Left ventricle myocardium superior (tissue), 1 donor: ENCODE results near the gene EHBP1. TPM values are rescaled to one million over a fixed set of nuclear protein-coding genes. Genes with fewer than 3 reads are reported as not detected.
A peak's percentile ranks its signal among the peaks of the same experiment; 100 is the strongest.

Experiments
- ATAC-seq: fragments of 200-7000 bp; cut with Tn5 transposase; one replicate; pipeline ENCODE4 v1.9.1; 2020; ENCODE audit warnings: mild to moderate bottlenecking, moderate library complexity
- DNase-seq: peaks from one replicate; pipeline ENCODE4 v3.0.0-alpha.2; 2020
- intact Hi-C: fragments of 100-400 bp; cut with micrococcal nuclease; formaldehyde crosslinking; loops from one replicate; pipeline ENCODE4 v1.11.0; 2022
- total RNA-seq: library from RNA; stranded (reverse); fragmentation: NEBNext Ultra II Directional; extraction: Animal tissue kit (Norgen Biotek cat#: 25700); gene quantifications from one replicate; pipeline ENCODE4 v1.2.1, GENCODE V29; 2021
- donor health status: DM: no; HTN: yes; CAD: no; lungs with severe emphysema.

The EHBP1 gene
- total RNA-seq, 1 donor from 2014 or later, result 21.8 TPM

GRCh38 chr2:62854600-62855514 is 149.3 kb downstream of the EHBP1 start:
- no peak for DNase-seq
- intact Hi-C loops, result no loop called here
- no peak for ATAC-seq

- peak; percentile 77 for ATAC-seq
- DNase-seq, result peak; percentile 51
- intact Hi-C loops, result no loop called here
Measured at GRCh38 chr2:62856228-62857040, 150.9 kb downstream of the EHBP1 start.

GRCh38 chr2:62857139-62857931 is 151.8 kb downstream of the EHBP1 start:
- DNase-seq, result no peak
- no peak for ATAC-seq
- intact Hi-C loops, result no loop called here

DNA sequence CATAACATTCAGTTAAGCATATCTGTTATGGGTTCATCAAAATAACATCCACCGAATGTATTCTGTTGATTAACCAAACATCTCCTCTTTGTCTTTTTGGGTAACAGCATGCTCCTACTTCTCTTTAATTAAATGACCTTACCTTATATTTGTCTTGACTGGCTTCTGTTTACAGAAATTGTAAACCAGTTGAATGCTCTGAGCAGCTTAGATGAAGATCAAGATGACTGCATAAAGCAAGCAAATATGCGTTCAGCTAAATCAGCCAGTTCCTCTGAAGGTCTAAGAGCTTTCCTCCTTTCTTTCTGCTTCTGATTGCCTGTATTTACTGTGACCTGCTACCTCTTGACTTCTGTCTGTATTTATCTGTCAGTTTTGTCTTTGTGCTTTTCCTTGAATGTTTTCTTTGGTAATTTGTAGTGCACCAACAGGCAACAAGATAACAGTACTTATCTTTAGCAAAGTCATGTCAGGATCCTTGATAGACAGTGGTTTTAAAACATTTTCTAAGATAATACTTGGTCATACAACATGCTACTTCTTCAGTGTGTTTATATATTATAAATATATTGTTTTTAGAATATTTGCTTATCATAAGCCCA is 152.8 kb downstream of the EHBP1 start:
- ATAC-seq (no peak), DNase-seq (no peak)
- intact Hi-C loops, result no loop called here

- intact Hi-C loops, result no loop called here
- no peak for ATAC-seq
- no peak for DNase-seq
Measured at GRCh38 chr2:62868947-62869346, 163.4 kb downstream of the EHBP1 start.

GRCh38 chr2:62870966-62871365 is 165.5 kb downstream of the EHBP1 start:
- no peak for ATAC-seq
- intact Hi-C loops, result no loop called here
- no peak for DNase-seq

- no peak for DNase-seq
- intact Hi-C loops, result no loop called here
- ATAC-seq, result no peak
Measured at GRCh38 chr2:62871506-62871905, 166.0 kb downstream of the EHBP1 start.

- ATAC-seq (no peak), DNase-seq (no peak)
- intact Hi-C loops, result no loop called here
Measured at GRCh38 chr2:62873603-62874002, 168.1 kb downstream of the EHBP1 start.

DNA sequence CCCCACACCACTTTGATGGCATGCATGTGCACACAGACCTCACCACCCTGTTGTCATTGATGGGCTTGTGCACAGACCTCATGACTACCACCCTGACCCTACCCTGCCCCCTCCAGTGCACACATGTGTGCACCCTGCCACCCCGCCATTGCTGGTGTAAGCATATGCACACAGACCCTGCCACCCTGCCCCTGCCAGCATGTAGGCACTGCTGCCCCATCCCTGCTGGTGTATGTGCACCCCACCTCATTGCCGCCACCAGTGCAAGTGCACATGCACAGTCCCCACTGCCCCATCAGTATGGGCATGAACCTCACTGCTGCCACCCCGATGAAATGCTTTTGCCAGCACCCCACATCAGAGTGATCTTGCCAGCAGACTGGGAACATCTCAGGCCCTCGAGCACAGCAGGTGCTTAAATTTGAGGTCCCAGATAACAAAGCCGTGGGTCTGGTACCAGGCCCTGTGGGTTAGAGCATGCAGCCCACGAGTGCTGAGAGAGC is 169.4 kb downstream of the EHBP1 start:
- intact Hi-C loops, result no loop called here
- ATAC-seq (no peak), DNase-seq (no peak)

- ATAC-seq (no peak), DNase-seq (no peak)
- intact Hi-C loops, result no loop called here
Measured at GRCh38 chr2:62881162-62881795, 175.8 kb downstream of the EHBP1 start.

GRCh38 chr2:62883629-62884028 is 178.1 kb downstream of the EHBP1 start:
- intact Hi-C loops, result no loop called here
- no peak for ATAC-seq
- no peak for DNase-seq

- ATAC-seq, result no peak
- no peak for DNase-seq
- intact Hi-C loops, result no loop called here
Measured at GRCh38 chr2:62884086-62884485, 178.6 kb downstream of the EHBP1 start.

DNA sequence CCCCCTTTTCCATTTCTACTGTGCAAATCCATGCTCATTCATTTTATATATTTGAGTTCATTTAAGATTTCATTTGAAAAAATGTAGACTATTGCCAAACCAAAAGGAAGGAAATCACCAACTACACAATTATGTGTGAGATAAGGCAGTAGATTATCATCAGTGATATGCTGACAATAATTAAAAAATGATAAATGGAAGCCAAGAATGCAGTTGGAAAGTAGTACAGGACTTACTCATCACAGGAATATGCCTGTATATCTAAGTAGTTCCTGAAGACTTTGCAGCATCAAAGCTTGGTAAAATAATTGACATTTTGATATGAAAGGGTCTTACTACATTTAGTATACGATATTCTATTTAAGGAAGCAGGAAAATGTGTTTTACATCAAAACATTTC is 179.0 kb downstream of the EHBP1 start:
- ATAC-seq, result no peak
- no peak for DNase-seq
- intact Hi-C loops, result no loop called here

GRCh38 chr2:62894966-62895631 is 189.6 kb downstream of the EHBP1 start:
- DNase-seq (no peak), ATAC-seq (no peak)
- intact Hi-C loops, result no loop called here

DNA sequence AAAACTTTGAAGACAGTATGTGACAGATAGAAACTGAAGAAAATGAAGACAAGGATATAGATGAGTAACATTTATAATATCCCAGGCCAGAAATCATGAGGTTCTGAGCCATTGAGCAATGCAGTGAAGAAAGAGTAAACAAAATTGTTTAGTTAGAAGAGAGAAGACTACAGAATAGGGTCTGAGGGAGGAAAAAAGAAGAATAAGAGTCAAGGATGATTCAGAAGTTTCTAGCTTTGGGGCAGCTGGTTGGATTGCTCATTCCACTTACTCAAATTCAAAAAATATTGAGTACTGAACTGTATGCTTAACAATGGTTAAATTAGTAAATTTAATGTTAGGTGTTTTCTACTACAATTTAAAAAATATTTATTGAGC is 190.1 kb downstream of the EHBP1 start:
- intact Hi-C loops, result no loop called here
- DNase-seq (no peak), ATAC-seq (no peak)

DNA sequence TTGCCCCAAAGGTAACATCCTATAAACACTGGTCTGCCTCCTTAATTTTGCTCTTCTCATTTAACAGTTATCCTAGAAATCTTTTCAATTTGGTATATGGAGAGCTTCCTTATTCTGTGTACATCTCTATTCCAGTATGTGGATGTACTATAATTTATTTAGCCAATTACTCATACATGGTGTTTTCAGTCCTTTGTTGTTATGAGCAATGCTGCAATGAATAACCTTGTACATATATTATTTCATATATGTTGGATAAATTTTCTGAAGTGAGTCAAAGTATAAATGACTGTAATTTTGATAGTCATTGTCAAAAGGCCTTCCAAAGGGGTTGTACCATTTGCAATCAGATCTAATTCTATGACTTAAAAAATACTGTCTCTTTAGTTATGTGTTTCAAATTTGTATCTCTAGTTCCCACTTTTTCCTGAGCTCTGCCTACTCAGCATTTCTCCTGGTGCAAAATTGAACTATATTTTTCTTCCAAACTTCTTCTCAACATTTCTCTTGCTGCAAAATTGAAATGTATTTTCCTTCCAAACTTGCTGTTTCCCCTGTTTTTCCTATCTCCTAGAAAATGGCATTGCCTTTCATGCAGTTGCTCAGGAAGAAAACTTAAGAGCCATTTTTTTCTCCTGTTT is 191.8 kb downstream of the EHBP1 start:
- no peak for ATAC-seq
- no peak for DNase-seq
- intact Hi-C loops, result no loop called here

- ATAC-seq, result no peak
- intact Hi-C loops, result no loop called here
- no peak for DNase-seq
Measured at GRCh38 chr2:62904344-62904743, 198.8 kb downstream of the EHBP1 start.

DNA sequence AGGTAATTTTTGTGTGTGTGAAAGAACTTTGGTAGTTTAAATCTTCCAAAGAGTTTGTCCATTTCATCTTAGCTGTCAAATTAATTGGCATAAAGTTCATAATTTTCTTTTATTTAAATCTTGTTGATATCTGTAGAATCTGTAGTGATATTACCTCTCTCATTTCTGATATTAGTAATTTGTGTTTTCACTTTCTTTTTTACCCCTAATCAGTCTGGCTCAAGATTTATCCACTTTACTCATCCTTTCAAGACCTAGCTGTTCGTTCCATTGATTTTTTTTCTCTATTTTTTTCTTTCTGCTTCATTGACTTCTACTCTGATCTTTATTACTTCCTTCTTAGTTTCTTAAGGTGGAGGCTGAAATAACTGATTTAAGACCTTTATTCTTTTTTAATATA is 202.6 kb downstream of the EHBP1 start:
- ATAC-seq, result no peak
- no peak for DNase-seq
- intact Hi-C loops, result no loop called here
